HUES48 (cell line): ENCODE data around the gene TTC31.
A peak's percentile ranks its signal among the peaks of the same experiment; 100 is the strongest.

Experiments used
- H3K27ac ChIP-seq: one replicate; pipeline ENCODE4 v1.7.0; 2013; ENCODE audit warnings: low read depth, low read length, inconsistent platforms
- H3K27me3 ChIP-seq: 2 replicates; pipeline ENCODE4 v1.6.1; 2013; ENCODE audit warnings: mild to moderate bottlenecking, low read length; ENCODE audit not compliant: control insufficient read depth, insufficient read depth
- H3K36me3 ChIP-seq: 2 replicates; pipeline ENCODE4 v1.6.1; 2013; ENCODE audit warnings: low read length; ENCODE audit not compliant: control insufficient read depth, insufficient read depth
- H3K4me1 ChIP-seq: 2 replicates; pipeline ENCODE4 v1.6.1; 2013; ENCODE audit warnings: mild to moderate bottlenecking, low read length; ENCODE audit not compliant: control insufficient read depth, insufficient read depth
- H3K4me3 ChIP-seq: 2 replicates; pipeline ENCODE4 v1.5.1; 2013; ENCODE audit warnings: mild to moderate bottlenecking, low read depth, low read length
- H3K9ac ChIP-seq: 2 replicates; pipeline ENCODE4 v1.6.1; 2013; ENCODE audit warnings: mild to moderate bottlenecking, low read depth, low read length, moderate library complexity
- H3K9me3 ChIP-seq: 2 replicates; pipeline ENCODE4 v1.6.1; 2013; ENCODE audit warnings: low read length; ENCODE audit not compliant: control insufficient read depth, insufficient read depth

Gene TTC31

GRCh38 chr2:74493546-74493945, 10.7 kb downstream of the TTC31 start:
- no peak overlapping the region for H3K27ac ChIP-seq
- H3K4me1 ChIP-seq: peaks cover 4% of the 10 kb centered on the region; the same call in 1 of the 2 replicates
- H3K4me3 ChIP-seq: no peak overlapping the region
- H3K36me3 ChIP-seq: peaks cover 45% of the 10 kb centered on the region
- no peaks in the 10 kb centered on the region for H3K9me3 ChIP-seq
- peaks cover 35% of the 10 kb centered on the region for H3K27me3 ChIP-seq
- H3K9ac ChIP-seq: no peak overlapping the region

GRCh38 chr2:74495440-74495839, 12.6 kb downstream of the TTC31 start:
- Histone ChIP-seq H3K36me3 (peaks cover 39% of the 10 kb centered on the region), H3K4me1 (peaks cover 10% of the 10 kb centered on the region; the same call in 1 of the 2 replicates), H3K9ac (no peak overlapping the region), H3K27ac (no peak overlapping the region), H3K9me3 (no peaks in the 10 kb centered on the region), H3K27me3 (peaks cover 54% of the 10 kb centered on the region), H3K4me3 (no peak overlapping the region)

GRCh38 chr2:74496997-74497776, 14.3 kb downstream of the TTC31 start:
- Histone ChIP-seq H3K27ac (no peak overlapping the region), H3K36me3 (peaks cover 22% of the 10 kb centered on the region), H3K4me1 (peaks cover 11% of the 10 kb centered on the region; the same call in 1 of the 2 replicates), H3K4me3 (peak overlapping the region; percentile 57), H3K27me3 (peaks cover 71% of the 10 kb centered on the region), H3K9me3 (no peaks in the 10 kb centered on the region), H3K9ac (no peak overlapping the region)

- H3K4me3 ChIP-seq: peak overlapping the region; percentile 57
- peaks cover 79% of the 10 kb centered on the region for H3K27me3 ChIP-seq
- H3K27ac ChIP-seq: no peak overlapping the region
Measured at GRCh38 chr2:74497777-74498499, 15.1 kb downstream of the TTC31 start.

GRCh38 chr2:74498500-74499266, 15.8 kb downstream of the TTC31 start:
- Histone ChIP-seq H3K4me3 (peak overlapping the region; percentile 57), H3K36me3 (peaks cover 7% of the 10 kb centered on the region; the same call in 1 of the 2 replicates), H3K27me3 (peaks cover 86% of the 10 kb centered on the region), H3K9me3 (no peaks in the 10 kb centered on the region), H3K4me1 (peaks cover 11% of the 10 kb centered on the region; the same call in 1 of the 2 replicates), H3K9ac (no peak overlapping the region), H3K27ac (no peak overlapping the region)

More at GRCh38 chr2:74497777-74498499, 15.1 kb downstream of the TTC31 start:
- Histone ChIP-seq H3K9ac (no peak overlapping the region), H3K36me3 (peaks cover 15% of the 10 kb centered on the region; the same call in 1 of the 2 replicates), H3K4me1 (peaks cover 11% of the 10 kb centered on the region; the same call in 1 of the 2 replicates), H3K9me3 (no peaks in the 10 kb centered on the region)

- no peak within 1 kb of the TSS for H3K9ac ChIP-seq
- no peak within 1 kb of the TSS for H3K27ac ChIP-seq
- H3K4me1 ChIP-seq: peaks cover 11% of the 10 kb centered on the region; the same call in 1 of the 2 replicates
- no peaks in the 10 kb centered on the region for H3K9me3 ChIP-seq
- peaks cover 93% of the 10 kb centered on the region for H3K27me3 ChIP-seq
- H3K4me3 ChIP-seq: peak within 1 kb of the TSS; percentile 57
- peaks cover under 1% of the 10 kb centered on the region; the same call in 1 of the 2 replicates for H3K36me3 ChIP-seq
Measured at GRCh38 chr2:74499267-74499939, 16.5 kb downstream of the TTC31 start, which contains the start of gene LBX2. Gene LBX2, minus strand, starts transcription at chr2:74499603. Its CDS starts 66 bp downstream, at chr2:74499537.

GRCh38 chr2:74499940-74500577, 17.2 kb downstream of the TTC31 start:
- H3K9me3 ChIP-seq: no peaks in the 10 kb centered on the region
- peaks cover 11% of the 10 kb centered on the region; the same call in 1 of the 2 replicates for H3K4me1 ChIP-seq
- peak overlapping the region; percentile 57 for H3K4me3 ChIP-seq
- H3K27ac ChIP-seq: no peak overlapping the region
- peaks cover 3% of the 10 kb centered on the region; the same call in 1 of the 2 replicates for H3K36me3 ChIP-seq
- peaks cover 100% of the 10 kb centered on the region for H3K27me3 ChIP-seq
- no peak overlapping the region for H3K9ac ChIP-seq

- Histone ChIP-seq H3K27me3 (peaks cover 100% of the 10 kb centered on the region), H3K36me3 (peaks cover 9% of the 10 kb centered on the region; the same call in 1 of the 2 replicates), H3K9ac (no peak overlapping the region), H3K27ac (no peak overlapping the region), H3K4me1 (peaks cover 11% of the 10 kb centered on the region; the same call in 1 of the 2 replicates), H3K9me3 (no peaks in the 10 kb centered on the region), H3K4me3 (no peak overlapping the region)
Measured at GRCh38 chr2:74500578-74500946, 17.7 kb downstream of the TTC31 start.

- peaks cover 93% of the 10 kb centered on the region for H3K27me3 ChIP-seq
- no peak overlapping the region for H3K27ac ChIP-seq
- H3K9me3 ChIP-seq: no peaks in the 10 kb centered on the region
- H3K36me3 ChIP-seq: peaks cover 10% of the 10 kb centered on the region; the same call in 1 of the 2 replicates
- H3K4me3 ChIP-seq: no peak overlapping the region; the same call in 1 of the 2 replicates
- H3K9ac ChIP-seq: no peak overlapping the region
- H3K4me1 ChIP-seq: peaks cover 11% of the 10 kb centered on the region; the same call in 1 of the 2 replicates
Measured at GRCh38 chr2:74501335-74502071, 18.6 kb downstream of the TTC31 start.
